CD4-positive, alpha-beta T cell treated with Interleukin-10 for 1 hour (primary cell): Measurements from ENCODE around the gene PELI3.
"Not testable (repeated sequence)": the region's sequence is repeated elsewhere in the genome, so short reads cannot be mapped to it uniquely, and the experiment has no call there.

Experiments
- DNase-seq: peaks from one replicate; pipeline ENCODE4 v3.0.0-alpha.2; 2020

PELI3 gene

GRCh38 chr11:66447012-66447411 lies 19.7 kb upstream of the PELI3 start:
- no peak for DNase-seq

GRCh38 chr11:66448523-66448922 lies 18.2 kb upstream of the PELI3 start:
- DNase-seq, result no peak

- no peak for DNase-seq
Observed at GRCh38 chr11:66450560-66450959, 16.1 kb upstream of the PELI3 start.

- DNase-seq, result no peak
Observed at GRCh38 chr11:66451663-66452062, 15.0 kb upstream of the PELI3 start.

- peak; percentile 10 for DNase-seq
Observed at GRCh38 chr11:66454247-66454646, 12.5 kb upstream of the PELI3 start.

- DNase-seq, result no peak
Observed at GRCh38 chr11:66454828-66455227, 11.9 kb upstream of the PELI3 start.

- no peak for DNase-seq
Observed at GRCh38 chr11:66457826-66458225, 8.9 kb upstream of the PELI3 start.

GRCh38 chr11:66459138-66459778 lies 7.4 kb upstream of the PELI3 start:
- no peak for DNase-seq

GRCh38 chr11:66462010-66462409 lies 4.7 kb upstream of the PELI3 start:
- no peak for DNase-seq

- DNase-seq, result no peak
Observed at GRCh38 chr11:66462911-66463310, 3.8 kb upstream of the PELI3 start.

- DNase-seq, result not testable (repeated sequence)
Observed at GRCh38 chr11:66464116-66464515, 2.6 kb upstream of the PELI3 start.

GRCh38 chr11:66464916-66465315 lies 1.8 kb upstream of the PELI3 start:
- no peak for DNase-seq

- DNase-seq, result no peak
Observed at GRCh38 chr11:66465373-66466224, 1.1 kb upstream of the PELI3 start.

GRCh38 chr11:66467034-66467659 lies 442 bp downstream of the PELI3 start:
- no peak for DNase-seq

GRCh38 chr11:66467756-66468155 lies 1.1 kb downstream of the PELI3 start:
- peak; percentile 37 for DNase-seq

- DNase-seq, result no peak
Observed at GRCh38 chr11:66468691-66469090, 2.0 kb downstream of the PELI3 start.

- DNase-seq, result no peak
Observed at GRCh38 chr11:66469441-66469840, 2.7 kb downstream of the PELI3 start.

- no peak for DNase-seq
Observed at GRCh38 chr11:66470015-66470414, 3.3 kb downstream of the PELI3 start.

- no peak for DNase-seq
Observed at GRCh38 chr11:66471142-66471541, 4.4 kb downstream of the PELI3 start.

- no peak for DNase-seq
Observed at GRCh38 chr11:66472054-66472453, 5.3 kb downstream of the PELI3 start.

GRCh38 chr11:66473167-66473566 lies 6.5 kb downstream of the PELI3 start:
- no peak for DNase-seq

GRCh38 chr11:66473608-66474515 lies 7.2 kb downstream of the PELI3 start:
- no peak for DNase-seq
